ENCODE results near the gene MYO1H.

The MYO1H gene

DNA sequence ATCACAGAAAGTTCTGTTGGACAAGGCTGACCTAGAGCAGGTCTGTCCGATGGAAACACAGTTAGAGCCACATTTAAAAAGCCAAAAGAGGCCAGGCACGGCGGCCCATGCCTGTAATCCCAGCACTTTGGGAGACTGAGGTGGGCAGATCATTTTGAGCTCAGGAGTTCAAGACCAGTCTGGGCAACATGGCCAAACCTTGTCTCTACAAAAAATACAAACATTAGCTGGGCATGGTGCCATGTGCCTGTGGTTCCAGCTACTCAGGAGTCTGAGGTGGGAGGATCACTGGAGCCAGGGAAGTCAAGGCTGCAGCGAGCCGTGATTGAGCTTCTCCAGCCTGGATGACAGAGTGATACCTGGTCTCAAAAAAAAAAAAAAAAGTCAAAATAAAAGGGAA, 144.7 kb downstream of the MYO1H start:
- Histone ChIP-seq H3K9me3 (no peaks in the 10 kb centered on the region), H3K4me3 (ENCODE audit: low read depth, low read length) (no peak overlapping the region), H3K27me3 (no peaks in the 10 kb centered on the region), H3K4me1 (no peaks in the 10 kb centered on the region), H3K36me3 (peaks cover 29% of the 10 kb centered on the region)
- DNase-seq = no peak
- no peak for TF ChIP-seq CTCF (IDR thresholded peaks at IDR 0.05; ENCODE audit: low read depth, low read length)

GRCh38 chr12:109493090-109493489, 145.4 kb downstream of the MYO1H start:
- H3K4me1 ChIP-seq = no peaks in the 10 kb centered on the region; the same call in 1 of the 2 replicates
- H3K36me3 ChIP-seq = peaks cover 24% of the 10 kb centered on the region
- no peak for TF ChIP-seq CTCF (IDR thresholded peaks at IDR 0.05; ENCODE audit: low read depth, low read length)
- DNase-seq = no peak
- H3K27me3 ChIP-seq = no peaks in the 10 kb centered on the region
- no peaks in the 10 kb centered on the region for H3K9me3 ChIP-seq
- no peak overlapping the region for H3K4me3 ChIP-seq (ENCODE audit: low read depth, low read length)

- no peak for TF ChIP-seq CTCF (IDR thresholded peaks at IDR 0.05; ENCODE audit: low read depth, low read length)
- peaks cover 16% of the 10 kb centered on the region for H3K36me3 ChIP-seq
- no peak overlapping the region for H3K4me3 ChIP-seq (ENCODE audit: low read depth, low read length)
- DNase-seq = no peak
- no peaks in the 10 kb centered on the region for H3K9me3 ChIP-seq
- no peaks in the 10 kb centered on the region for H3K27me3 ChIP-seq
- H3K4me1 ChIP-seq = no peaks in the 10 kb centered on the region; the same call in 1 of the 2 replicates
Measured at GRCh38 chr12:109493938-109494337, 146.2 kb downstream of the MYO1H start.

- H3K36me3 ChIP-seq = peaks cover 11% of the 10 kb centered on the region
Measured at GRCh38 chr12:109494348-109494881, 146.7 kb downstream of the MYO1H start.

GRCh38 chr12:109495012-109495411, 147.3 kb downstream of the MYO1H start:
- DNase-seq = no peak
- Histone ChIP-seq H3K36me3 (peaks cover 5% of the 10 kb centered on the region), H3K27me3 (no peaks in the 10 kb centered on the region), H3K9me3 (no peaks in the 10 kb centered on the region), H3K4me3 (ENCODE audit: low read depth, low read length) (no peak overlapping the region), H3K4me1 (no peaks in the 10 kb centered on the region; the same call in 1 of the 2 replicates)
- TF ChIP-seq CTCF (IDR thresholded peaks at IDR 0.05; ENCODE audit: low read depth, low read length) = no peak

More at GRCh38 chr12:109494348-109494881, 146.7 kb downstream of the MYO1H start:
- DNase-seq = no peak
- Histone ChIP-seq H3K27me3 (no peaks in the 10 kb centered on the region), H3K4me3 (ENCODE audit: low read depth, low read length) (no peak overlapping the region), H3K9me3 (no peaks in the 10 kb centered on the region), H3K4me1 (no peaks in the 10 kb centered on the region; the same call in 1 of the 2 replicates)
- TF ChIP-seq CTCF (IDR thresholded peaks at IDR 0.05; ENCODE audit: low read depth, low read length) = no peak

- Histone ChIP-seq H3K4me1 (no peaks in the 10 kb centered on the region; the same call in 1 of the 2 replicates), H3K36me3 (no peaks in the 10 kb centered on the region; the same call in none of the 2 replicates), H3K27me3 (no peaks in the 10 kb centered on the region), H3K4me3 (ENCODE audit: low read depth, low read length) (no peak overlapping the region), H3K9me3 (no peaks in the 10 kb centered on the region)
- DNase-seq = no peak
- TF ChIP-seq CTCF (IDR thresholded peaks at IDR 0.05; ENCODE audit: low read depth, low read length) = no peak
Measured at GRCh38 chr12:109496306-109496705, 148.6 kb downstream of the MYO1H start.

Measured in BE2C (cell line).